Stimulated activated CD4-positive, alpha-beta T cell treated with anti-CD3 and anti-CD28 coated beads, TNF-alpha, amount 100 ng/mL, for 1 hour (primary cell): ENCODE results near the gene HOXB3.

ENCODE experiments used
- DNase-seq, 3 donors: peaks; one replicate each; pipeline ENCODE4 v3.0.0-alpha.2; 2020; ENCODE audit warnings: low read depth in 3 of 3, low spot score in 1 of 3

Gene HOXB3

DNA sequence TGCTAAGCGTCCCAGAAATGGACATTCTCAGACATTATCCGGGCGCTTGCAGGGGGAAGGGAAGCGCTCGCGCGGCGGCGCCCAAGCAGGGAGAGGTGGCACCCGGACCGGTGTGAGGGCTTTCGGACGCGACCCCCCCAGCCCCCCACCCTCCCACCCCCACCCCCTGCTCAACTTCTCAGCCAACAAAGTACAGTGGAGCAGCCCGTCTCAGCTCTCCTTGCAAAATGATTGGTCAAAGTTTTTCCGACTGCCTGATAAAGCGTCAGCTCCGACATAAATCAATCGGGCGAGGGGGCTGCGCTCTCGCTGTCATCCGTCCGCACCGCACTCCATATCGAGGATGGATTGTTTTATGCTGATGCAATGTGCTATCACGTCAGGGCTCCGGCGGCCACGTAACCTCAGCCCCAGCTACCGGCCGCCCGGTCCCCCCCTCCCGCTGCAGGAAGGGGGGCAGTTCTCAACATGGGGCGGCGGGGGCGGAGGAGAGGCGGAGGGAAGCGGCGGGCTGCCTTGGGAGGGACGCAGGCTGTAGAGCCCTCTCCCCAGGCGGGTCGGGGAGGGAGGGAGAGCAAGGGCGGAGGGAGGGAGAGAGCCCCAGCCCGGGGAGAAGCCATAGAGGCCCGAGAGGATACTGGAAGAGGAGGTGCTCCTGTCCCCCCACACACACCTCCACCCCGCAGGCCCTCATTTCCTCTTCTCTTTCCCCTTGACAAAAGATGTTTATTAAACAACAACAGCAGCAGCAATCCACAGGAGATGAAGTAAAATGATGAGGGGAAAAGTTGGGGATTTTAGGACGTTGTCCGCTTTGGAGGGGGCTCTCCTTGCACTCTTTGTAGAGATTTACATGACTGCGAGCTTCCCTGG, 36.4 kb upstream of the HOXB3 start, which contains the start of gene HOXB9:
TSS of gene HOXB9 (minus strand) at position 114 of the 873 bp plus-strand sequence. CDS start at position 25, 89 bp downstream.
- DNase-seq: peak in 1 of 3 donors; percentile 39

DNA sequence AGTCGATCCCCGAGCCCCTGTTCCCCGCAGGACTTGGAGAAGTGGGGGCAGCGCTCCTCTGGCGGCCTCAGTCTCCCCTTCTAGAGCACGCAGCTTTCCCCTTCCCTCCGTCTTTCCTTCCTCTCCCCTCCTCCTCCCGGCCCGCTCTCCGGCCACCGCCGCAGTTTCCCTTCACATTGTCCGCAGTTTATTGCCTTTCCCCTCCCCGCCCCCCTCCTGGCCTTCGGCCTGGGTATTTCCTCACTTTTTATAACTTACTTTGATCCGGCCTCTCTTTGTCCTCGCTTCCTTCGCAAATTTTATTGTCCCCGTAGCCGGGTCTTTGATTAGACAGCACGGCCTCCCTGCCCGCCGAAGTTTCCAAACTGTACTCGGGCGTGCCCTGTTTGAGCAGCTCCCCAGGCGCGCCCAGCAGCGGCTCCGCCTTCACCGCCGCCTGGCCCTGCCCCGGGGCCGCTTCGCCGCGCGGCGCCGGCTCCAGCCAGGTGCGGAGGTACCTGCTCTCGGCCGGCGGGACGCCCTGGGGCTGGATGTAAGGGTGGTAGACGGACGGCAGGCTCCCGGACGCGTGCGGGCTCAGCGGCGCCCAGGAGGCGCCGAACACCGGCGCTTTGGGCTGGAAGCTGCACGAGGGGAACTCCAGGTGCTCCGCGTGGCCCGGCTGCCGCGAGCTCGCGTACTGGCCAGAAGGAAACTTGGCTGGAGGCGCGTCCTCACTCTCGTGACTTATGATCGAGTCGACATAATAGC, 35.6 kb upstream of the HOXB3 start:
- peak in 1 of 3 donors; percentile 39 for DNase-seq

DNA sequence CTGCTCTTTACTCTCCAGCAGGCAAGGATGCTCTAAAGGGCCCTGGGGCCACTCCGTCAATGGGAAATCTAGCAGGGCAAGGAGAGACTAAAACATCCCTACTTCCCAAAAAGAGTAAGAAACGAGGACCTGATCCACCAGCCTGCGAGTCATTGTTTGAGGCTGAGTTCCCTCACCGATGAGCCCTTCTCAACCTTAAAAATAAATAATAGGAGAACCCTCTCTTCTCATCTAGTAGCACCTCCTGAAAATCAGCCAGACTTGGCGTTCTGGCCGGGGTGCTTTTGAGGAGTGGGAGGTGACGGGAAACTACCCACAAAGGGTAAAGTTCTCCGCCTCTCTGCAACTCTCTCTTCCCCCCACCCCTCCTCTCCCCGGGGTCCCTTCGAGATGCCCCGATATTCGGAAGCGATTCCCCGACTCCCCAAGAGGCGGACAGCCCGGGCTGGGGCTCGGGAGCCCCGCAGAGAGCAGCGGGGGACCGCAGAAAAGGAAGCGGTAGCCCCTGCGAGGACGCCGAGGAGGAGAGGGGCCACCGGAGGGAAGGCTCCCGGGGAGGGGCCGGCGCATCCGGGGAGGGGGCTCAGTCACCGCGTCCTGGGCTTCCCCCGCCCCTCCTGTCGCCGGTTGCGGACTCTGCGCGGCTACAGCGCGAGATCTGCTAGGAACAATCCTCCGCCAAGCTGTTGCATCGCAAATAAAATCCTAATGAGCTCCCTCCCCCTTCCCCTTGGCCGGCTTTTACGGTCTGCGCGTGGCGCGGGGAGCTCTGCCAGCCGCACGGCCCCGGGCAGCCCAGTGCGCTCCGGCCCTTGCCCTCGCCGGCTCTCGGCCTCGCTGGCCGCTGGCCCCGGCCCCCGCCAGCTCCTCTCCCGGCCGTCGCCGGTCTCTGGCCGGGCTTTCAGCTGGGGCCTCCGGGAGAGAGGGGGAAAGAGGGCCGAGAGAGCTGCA, 34.8 kb upstream of the HOXB3 start:
- DNase-seq: no peak

DNA sequence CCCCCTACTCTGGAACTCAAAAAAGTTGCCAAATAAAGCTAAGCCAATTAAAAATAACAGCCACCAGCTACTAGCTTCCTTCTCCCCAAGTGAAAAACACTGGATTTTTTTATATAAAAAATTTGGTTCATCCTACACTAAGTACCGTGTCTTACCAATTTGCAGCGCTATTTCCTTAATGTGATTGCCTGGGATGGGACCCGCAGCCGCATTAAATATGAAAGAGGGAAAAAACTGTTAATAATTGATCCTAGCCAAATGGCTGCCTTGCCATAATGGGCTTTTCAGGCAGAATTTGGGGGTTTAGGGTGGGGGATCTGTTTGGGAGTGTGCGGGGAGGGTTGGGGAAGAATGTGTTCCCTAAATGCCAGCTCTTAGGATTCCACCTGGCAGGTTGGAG, 34.1 kb upstream of the HOXB3 start:
- no peak for DNase-seq

DNA sequence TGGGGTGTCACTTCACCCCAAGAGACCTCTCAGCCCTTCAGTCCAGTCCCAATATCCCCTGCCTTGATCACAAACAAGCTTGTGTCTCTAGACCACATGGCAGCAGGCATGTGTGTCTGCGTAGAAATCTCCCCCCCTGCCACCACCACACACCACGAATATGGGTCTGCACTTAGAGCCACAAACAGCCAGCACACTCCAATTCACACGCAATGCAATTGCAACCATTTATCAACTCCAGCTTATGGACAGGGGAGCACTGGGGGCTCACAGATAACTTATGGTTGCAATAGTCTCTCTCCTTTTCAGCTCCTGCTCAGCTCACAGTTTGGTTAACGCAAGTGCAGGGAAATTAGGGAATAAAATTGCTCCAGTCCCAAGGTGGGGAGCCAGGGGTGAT, 33.5 kb upstream of the HOXB3 start:
- no peak for DNase-seq

DNA sequence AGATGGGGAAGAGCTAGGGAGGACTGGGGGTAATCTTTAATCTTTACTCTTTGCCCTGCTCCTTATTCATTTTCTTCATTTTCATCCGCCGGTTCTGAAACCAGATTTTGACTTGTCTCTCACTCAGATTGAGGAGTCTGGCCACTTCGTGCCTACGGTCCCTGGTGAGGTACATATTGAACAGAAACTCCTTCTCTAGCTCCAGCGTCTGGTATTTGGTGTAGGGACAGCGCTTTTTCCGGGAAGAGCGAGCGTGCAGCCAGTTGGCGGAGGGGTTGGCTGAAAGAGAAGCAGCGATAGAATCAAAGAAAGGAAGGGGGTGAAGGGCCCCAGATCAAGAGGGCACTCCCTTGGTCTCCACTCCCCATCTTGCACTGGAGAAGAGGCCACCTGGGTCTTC, 32.8 kb upstream of the HOXB3 start:
- no peak for DNase-seq

DNA sequence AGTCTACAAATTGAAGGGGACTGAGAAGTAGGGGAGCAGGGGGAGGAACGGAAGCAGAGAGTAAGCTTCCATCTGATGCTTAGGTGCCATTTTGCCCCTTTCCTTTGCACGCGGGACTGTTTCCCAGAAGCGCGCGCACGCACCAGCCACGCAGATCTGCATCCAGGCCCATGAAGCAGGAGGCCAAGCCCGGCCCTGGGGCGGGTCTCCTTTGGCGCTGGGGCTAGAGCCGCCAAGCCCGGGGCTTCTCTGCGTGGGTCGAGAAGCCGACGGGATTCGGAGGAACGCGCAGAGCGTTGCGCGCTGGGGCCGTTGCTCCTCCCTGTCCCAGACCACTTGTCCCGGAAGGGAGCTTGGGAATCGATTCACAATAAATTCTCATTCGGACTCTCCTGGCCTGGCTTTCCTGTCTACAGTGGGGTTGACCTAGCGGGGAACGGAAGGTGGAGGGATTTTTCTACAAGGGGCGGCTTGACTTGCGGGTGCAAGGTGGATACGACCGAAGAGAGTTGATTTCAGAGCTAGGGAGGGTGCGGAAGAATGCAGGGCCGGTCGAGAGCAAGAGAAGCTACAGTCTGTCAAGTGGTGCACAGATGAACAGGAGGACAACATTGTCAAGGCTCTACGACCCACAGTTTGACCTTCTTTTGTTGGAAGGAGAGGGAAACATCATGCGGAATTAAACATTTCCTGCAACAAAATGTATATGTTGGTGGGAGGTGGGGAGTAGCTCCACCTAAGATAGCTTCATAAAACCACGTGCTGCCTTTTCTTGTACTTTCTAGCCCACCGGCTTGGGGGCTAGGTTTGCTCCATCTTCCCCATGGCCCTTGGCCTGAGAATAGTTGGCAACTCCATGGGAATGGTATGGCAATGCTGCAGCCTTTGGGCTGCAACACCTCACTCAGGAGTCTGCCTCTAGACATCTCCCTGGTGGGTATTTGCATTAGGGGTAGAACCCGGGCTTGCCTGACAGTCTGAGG, 31.7 kb upstream of the HOXB3 start:
- no peak for DNase-seq

DNA sequence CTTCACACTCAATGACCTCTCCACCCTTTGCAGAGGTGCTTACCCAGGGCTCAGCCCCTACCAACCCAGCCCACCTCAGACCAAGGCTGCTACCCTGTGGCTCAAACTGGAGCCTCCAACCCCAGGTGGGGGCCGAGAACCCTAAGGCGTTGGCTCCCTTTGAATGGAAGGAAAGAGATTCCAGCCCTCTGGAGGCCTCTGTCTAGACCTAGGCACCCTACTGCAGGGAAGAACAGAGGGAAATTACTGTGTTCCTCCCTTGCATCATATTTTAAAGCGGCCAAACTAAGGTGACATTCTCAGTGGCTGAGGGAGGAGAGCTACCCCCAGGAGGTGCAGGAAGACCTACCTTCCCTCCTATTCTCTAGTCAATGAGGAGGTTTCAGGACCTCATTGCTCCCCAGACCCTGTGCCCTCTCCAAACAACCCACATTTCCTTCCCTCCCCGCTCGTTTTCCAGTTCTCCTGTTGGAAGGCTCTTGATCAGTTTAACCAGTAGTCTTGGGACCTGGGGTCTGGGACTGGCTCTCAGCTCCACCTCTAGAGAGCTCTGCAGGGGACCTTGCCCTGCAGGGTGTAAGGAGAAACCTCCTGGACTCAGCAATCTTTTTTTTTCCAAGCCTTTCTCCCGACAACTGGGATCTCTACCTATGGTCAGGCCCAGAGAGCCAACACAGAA, 30.6 kb upstream of the HOXB3 start:
- no peak for DNase-seq

DNA sequence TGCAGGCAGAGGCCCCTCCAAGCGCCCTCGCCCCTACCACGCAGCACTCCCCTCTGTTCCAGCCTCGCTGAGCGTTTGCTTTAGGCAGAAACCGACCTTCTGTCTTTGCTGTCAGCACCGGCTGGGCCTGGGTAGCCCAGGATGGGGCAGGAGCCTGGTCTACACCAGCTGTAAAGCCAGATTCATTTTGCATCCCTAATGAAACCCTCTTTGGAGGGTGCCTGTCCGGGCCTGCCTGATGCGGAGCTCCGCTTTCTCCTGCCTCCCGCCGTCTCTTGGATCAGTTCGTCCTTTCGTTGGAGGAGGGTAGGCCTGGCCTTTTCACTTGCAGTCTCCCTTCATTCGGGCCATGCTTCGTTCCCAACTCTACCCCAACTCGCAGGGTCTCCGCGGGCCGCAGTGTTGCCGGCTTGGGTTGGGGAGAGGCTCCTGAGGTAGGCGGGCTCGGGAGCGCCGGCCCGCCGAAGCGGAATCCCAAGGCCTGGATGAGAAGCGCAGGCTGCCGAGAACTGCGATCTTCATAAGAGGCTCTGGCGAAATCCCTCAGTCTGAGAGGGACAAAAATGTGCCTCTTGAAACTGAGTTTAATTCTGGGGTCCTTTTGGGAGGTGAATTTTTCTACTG, 29.9 kb upstream of the HOXB3 start:
- DNase-seq: no peak

DNA sequence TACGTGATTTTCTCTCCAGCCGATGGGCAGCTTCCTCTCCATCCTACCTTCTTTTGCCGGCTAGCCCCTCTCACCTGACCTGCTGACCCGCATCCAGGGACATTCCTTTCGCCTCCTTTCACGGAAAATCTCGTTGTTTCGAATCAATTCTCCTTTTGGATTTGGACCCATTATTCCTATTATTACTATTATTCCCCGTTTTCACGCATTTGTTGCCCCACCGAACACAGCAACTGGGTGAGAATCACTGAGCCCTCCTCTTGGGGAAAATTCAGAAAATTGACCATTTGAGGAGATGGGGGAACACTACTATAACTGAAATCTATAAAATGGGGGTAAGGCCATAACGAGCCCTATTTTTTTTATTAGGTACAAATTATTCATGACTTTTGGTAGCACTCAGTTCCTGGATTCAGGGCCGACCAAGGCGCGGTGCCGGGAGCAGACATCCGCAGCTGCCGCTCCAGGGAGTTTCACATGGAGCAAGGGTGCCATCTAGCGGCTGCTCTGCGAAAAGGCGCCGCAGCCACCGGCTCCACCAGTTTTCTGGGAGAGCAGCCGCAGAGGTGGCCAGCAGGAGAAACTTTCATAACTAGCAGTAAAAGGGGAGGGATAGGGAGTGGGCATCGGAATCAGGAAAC, 28.3 kb upstream of the HOXB3 start:
- DNase-seq: peak; percentile 51 to 82 (median 71)

DNA sequence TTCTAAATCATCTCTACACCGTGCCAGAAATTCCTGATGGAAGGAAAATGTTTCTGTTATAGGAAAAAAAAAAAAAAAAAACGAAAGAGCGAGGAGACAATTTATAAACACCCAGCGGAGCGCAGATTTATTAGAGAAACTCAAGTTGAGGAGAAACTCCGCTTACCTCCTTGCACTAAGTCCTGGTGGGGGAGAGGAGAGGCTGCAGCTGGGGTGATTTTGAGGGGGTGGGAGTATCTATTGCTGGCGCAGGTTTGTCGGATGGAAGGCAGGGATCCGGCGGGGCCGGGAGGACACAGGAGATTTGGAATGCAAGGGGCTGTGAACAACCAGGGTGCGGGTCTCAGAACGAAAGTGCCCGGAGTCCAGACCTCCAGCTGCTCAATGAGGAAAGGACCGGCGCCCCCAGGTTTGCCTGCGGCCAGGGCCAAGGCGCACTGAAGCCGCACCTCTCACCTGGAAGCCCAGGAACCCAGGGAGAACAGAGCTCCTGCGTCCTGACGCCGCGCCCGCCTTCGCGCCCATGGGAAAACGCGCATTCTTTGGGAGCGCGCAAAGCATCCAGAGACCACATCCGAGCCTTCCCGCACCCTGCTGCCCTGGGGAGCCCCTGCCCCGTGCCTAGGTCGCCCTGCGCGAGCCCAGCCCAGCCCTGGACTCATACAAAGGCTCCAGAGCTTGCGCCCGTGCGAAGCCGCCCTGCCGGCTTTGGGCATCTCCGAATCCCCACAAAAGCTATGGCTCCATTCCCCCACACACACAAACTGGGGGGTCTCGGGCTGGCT, 27.6 kb upstream of the HOXB3 start:
- DNase-seq: no peak

DNA sequence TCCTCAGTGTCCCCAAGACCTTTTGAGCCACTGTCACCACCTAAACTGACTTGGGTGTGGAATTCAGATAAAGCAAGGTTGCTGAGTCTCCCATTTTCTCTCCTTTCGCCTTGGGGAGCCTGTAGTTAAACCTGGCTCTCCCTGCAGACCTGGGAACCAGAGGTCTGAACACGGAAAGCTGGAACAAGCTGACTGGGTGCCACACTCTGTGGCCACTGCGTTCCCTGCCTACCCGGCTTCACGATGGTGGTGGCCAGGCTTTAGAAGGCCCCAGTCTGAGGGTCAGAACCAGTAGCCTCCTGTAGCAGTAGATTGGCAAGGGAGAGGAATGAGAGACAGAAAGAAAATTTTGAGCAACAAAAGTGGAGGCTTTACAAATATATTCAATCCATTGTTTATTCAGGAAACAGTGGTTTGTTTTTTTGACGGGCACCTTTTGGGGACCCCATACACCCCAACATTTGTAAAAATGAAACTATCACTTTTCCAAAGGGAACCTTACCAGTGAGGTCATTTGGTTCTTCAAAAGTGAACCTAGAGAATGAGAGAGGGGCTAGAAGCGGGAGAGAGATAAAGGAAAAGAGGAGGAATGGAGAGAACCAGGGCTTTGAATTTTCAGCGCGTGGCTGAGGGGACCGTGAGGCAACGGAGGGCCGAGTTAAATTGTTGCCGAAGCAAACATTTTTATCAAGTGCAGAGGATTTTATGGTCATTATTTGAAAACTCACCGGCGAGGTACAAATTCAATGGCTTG, 26.9 kb upstream of the HOXB3 start:
- no peak for DNase-seq

DNA sequence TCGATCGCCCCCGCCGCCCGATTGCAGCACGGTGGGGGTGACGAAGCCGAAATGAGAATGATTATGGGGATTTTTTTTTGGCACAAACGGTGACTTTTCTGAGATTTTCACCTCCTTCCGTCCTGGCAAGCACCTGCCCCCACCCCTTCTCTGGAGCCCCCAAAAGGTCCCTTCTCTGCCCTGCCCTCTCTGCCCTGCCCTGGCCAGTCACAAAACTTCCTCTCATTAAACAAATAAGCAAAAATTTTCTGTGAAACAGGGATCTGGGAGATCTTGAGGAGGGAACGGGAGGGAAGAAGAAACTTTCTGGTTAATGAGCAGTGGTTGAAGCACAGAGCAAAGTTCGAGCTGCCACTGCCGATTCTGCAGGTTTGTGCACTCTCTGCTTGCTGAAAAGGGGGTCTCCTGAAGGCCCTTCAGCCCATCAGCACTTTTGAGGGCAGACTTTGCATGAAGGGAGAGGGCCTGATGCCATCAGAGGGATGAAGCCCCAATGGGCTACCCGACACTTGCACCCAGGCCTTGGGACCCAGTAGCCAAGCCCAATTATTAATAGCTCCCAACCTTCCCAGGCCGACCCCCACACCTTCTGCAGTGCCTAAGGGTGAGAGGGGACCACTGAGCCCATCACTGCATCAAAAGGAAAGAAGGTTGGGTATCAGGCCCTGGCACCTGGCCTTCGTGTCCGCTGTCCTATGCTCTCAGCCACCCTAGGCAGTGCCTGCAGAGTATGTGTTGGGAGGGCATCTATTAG, 26.1 kb upstream of the HOXB3 start:
- no peak for DNase-seq

DNA sequence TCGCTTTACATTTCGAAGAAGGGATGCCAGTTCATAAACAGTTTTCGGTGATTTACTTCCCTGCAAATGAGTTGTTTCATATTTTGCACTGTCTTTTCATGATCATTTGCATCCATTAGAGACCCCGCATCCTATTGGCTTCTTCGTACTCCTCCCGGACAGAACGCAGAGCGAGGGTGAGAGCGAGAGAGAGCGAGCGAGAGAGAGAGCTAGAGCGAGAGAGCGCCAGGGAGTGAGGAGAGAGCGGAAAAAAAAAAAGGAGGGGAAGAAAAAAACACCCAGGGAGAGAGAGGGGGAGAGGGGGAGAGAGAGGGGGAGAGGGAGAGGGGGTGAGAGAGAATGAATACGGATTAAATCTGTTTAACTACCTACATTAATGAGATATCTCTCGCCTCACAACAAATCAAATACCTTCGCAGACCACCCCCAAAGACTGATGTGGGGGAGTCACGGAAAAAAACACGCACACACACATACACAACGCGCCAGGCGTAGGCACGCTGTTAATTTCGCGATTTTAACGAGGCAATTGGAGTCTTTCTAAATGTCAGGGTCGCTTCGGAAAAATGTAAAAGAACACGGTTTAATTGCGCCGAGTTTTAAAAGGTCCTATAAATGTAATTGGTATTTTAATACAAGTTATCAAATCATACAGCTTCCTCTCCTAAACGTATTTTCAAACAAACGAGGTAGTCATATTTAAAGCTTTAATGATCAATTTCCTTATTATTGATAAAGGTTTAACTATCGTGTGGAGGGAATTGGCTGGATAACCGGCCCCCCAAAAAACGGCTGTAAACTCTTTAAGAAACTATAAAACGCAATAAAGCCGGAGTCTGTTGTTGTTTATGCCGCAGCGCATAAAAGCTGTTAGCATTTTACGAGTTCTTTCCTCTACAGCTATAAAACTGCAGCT, 25.3 kb upstream of the HOXB3 start, which contains the start of gene HOXB8:
TSS of gene HOXB8 (minus strand) at position 246 of the 916 bp plus-strand sequence. CDS start 588 bp downstream, outside the sequence.
- no peak for DNase-seq
